ENCODE measurements around the gene ZNF296. TPM values are rescaled to one million over a fixed set of nuclear protein-coding genes. Genes with fewer than 3 reads are reported as not detected.

Gene ZNF296
- total and polyA plus RNA-seq, 2 of the 13 experiments (the other 11 are each of a cell fraction or from before 2014, with no cell fraction given) = 0.26 to 0.62 TPM

DNA sequence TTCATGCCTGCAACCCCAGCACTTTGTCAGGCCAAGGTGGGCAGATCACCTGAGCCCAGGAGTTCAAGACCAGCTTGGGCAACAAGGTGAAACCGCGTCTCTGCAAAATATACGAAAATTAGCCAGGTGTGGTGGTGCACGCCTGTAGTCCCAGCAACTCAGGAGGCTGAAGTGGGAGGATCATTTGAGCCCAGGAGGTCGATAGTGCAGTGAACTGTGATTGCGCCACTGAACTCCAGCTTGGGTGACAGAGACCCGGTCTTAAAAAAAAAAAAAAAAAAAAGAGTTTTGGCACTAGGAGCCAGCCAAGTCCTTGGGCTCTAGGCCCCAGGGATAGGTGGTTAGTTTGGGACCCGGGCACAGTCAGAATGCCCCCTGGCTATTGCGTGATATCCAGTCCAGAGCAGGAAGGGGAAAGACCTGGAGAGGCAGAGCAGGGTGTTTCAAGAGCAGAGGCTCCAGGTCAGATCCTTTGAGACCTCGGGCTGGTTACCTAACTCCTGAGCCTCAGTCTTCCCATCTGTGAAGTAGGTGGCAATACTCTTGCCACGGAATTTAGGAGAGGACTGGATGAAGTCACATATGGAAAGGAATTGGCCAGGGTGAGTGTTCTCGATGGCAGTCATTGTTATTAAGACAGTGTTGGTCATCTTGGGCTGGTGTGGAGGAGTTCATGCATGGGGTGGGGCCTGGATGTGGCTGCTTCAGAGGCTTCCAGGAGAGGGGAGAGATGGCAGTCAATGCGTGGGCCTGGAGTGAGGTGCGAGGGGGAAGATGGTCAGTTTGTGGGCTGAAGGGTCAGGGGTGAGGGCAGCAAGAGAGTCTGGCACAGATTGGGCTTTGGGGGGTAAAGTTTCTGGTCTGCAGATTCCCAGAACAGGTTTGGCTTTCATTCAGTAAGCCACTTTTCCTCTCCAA is 19.5 kb upstream of the ZNF296 start (continued):
- TF ChIP-seq, protein P1, sequence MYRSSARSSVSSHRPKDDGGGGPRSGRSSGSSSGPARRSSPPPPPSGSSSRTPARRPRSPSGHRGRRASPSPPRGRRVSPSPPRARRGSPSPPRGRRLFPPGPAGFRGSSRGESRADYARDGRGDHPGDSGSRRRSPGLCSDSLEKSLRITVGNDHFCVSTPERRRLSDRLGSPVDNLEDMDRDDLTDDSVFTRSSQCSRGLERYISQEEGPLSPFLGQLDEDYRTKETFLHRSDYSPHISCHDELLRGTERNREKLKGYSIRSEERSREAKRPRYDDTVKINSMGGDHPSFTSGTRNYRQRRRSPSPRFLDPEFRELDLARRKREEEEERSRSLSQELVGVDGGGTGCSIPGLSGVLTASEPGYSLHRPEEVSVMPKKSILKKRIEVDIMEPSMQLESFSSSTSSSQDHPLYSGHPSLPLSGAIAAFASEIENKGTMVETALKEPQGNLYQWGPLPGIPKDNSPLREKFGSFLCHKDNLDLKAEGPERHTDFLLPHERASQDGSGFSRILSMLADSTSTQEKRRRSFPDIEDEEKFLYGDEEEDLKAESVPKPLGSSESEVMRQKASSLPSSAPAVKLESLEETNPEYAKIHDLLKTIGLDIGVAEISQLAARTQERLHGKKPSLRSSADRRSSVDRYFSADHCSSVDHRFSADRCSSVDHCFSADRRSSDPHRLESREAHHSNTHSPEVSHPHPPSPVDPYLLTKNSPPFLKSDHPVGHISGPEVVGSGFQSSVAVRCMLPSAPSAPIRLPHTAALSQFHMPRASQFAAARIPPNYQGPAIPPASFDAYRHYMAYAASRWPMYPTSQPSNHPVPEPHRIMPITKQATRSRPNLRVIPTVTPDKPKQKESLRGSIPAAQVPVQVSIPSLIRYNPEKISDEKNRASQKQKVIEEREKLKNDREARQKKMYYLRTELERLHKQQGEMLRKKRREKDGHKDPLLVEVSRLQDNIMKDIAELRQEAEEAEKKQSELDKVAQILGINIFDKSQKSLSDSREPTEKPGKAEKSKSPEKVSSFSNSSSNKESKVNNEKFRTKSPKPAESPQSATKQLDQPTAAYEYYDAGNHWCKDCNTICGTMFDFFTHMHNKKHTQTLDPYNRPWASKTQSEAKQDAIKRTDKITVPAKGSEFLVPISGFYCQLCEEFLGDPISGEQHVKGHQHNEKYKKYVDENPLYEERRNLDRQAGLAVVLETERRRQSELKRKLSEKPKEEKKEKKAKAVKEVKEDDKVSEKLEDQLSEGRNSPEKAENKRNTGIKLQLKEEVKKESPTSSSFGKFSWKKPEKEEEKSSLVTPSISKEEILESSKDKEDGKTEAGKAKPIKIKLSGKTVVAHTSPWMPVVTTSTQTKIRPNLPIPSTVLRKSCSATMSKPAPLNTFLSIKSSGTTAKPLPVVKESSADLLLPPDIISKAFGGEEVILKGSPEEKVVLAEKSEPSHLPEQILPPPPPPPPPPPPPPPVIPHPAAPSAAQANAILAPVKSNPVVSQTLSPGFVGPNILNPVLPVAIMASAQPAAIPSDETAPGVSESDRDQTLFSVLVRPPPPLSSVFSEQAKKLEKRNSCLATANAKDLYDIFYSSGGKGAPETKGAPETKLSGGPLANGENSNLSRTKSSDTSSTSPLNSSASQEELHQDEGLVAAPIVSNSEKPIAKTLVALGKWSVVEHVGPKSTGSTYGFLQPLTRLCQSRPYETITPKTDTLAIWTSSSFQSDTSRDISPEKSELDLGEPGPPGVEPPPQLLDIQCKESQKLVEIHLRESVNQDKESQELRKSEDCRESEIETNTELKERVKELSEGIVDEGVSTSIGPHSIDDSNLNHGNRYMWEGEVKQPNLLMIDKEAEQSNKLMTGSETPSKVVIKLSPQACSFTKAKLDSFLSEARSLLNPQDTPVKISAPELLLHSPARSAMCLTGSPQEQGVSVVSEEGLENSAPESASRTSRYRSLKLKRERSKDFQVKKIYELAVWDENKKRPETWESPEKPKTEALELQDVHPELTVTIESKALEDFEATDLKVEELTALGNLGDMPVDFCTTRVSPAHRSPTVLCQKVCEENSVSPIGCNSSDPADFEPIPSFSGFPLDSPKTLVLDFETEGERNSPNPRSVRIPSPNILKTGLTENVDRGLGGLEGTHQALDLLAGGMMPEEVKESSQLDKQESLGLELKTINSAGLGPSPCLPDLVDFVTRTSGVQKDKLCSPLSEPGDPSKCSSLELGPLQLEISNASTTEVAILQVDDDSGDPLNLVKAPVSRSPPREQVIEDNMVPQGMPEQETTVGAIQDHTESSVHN (CRISPR knock-in tag; IDR thresholded peaks at IDR 0.05) = no peak
- TF ChIP-seq DNMT3B (CRISPR knock-in tag; conservative IDR thresholded peaks at IDR 0.05) = no peak
- no peak for TF ChIP-seq RFXANK (CRISPR knock-in tag; IDR thresholded peaks at IDR 0.05)
